Panc1 (cell line): ENCODE measurements around the gene SEC23A. TPM values are rescaled to one million over a fixed set of nuclear protein-coding genes. Genes with fewer than 3 reads are reported as not detected.
"Not testable (repeated sequence)": the region's sequence is repeated elsewhere in the genome, so short reads cannot be mapped to it uniquely, and the experiment has no call there.

Source experiments
- ATAC-seq: fragments of 200-7000 bp; cut with Tn5 transposase; 2 replicates; pipeline ENCODE4 v1.9.1; 2020; ENCODE audit warnings: mild to moderate bottlenecking, moderate library complexity
- BruUV-seq: library from RNA; stranded (reverse); fragments of 400-500 nt; replicated peaks from 2 replicates; lab custom pipeline; 2021; lab: Mats Ljungman, UMichigan
- CTCF ChIA-PET: fragments of 300-600 bp; sonication (Branson Sonifier 250); formaldehyde crosslinking; loops from one replicate; lab custom pipeline; 2022; ENCODE audit warnings: antibody characterized with exemption; lab: Charles Lee
- POLR2A ChIA-PET: fragments of 300-600 bp; sonication (Branson Sonifier 250); formaldehyde crosslinking; loops from one replicate; lab custom pipeline; 2022; ENCODE audit warnings: antibody characterized with exemption; lab: Charles Lee
- DNase-seq: peaks from one replicate; pipeline ENCODE4 v3.0.0-alpha.2; 2010; ENCODE audit warnings: low read depth, low spot score
- H3K27ac ChIP-seq: 2 replicates; pipeline ENCODE4 v1.5.1; 2011; ENCODE audit warnings: mild to moderate bottlenecking, low read length, inconsistent platforms
- H3K27me3 ChIP-seq: fragments of 200-500 bp; sonication (Bioruptor generic); 2 replicates; pipeline ENCODE4 v1.6.0; 2014; ENCODE audit warnings: low read length, inconsistent platforms; ENCODE audit not compliant: control insufficient read depth, insufficient read depth
- H3K36me3 ChIP-seq: fragments of 200-500 bp; sonication (Bioruptor generic); 2 replicates; pipeline ENCODE4 v1.5.1; 2014; ENCODE audit warnings: inconsistent platforms, mild to moderate bottlenecking, low read length, moderate library complexity; ENCODE audit not compliant: control insufficient read depth, insufficient read depth
- H3K4me1 ChIP-seq: 2 replicates; pipeline ENCODE4 v1.5.1; 2011; ENCODE audit warnings: inconsistent platforms, mild to moderate bottlenecking, low read length, moderate library complexity; ENCODE audit not compliant: control insufficient read depth, insufficient read depth
- H3K4me3 ChIP-seq, 2 experiments: 2 replicates each; pipeline ENCODE4 v1.5.1; 2011 to 2012; ENCODE audit warnings: low read depth in 2 of 2, low read length in 2 of 2, mild to moderate bottlenecking in 2 of 2, inconsistent platforms in 1 of 2, moderate library complexity in 1 of 2
- H3K9me3 ChIP-seq: fragments of 200-500 bp; sonication (Bioruptor generic); 2 replicates; pipeline ENCODE4 v1.5.1; 2014; ENCODE audit warnings: low read depth, mild to moderate bottlenecking, inconsistent platforms, low read length, moderate library complexity; ENCODE audit not compliant: control insufficient read depth, insufficient read depth
- POLR2AphosphoS5 ChIP-seq: IDR thresholded peaks from 2 replicates; pipeline ENCODE4 v1.6.1; 2012; ENCODE audit warnings: mild to moderate bottlenecking, low read depth, low read length, moderate library complexity
- SIN3A ChIP-seq: IDR thresholded peaks from 2 replicates; pipeline ENCODE4 v1.6.1; 2012; ENCODE audit warnings: low read depth, mild to moderate bottlenecking, low read length, moderate library complexity, borderline replicate concordance; ENCODE audit not compliant: insufficient read depth
- TCF7L2 ChIP-seq: IDR thresholded peaks from 2 replicates; pipeline ENCODE4 v1.6.1; 2011; ENCODE audit warnings: mild to moderate bottlenecking, low read depth, low read length, inconsistent platforms
- in situ Hi-C: cut with HindIII; loops from 2 replicates; pipeline ENCODE4 v1.10.0; 2016; ENCODE audit warnings: low sequenced_read_pairs, low pct_unique_long_range_greater_than_20kb
- intact Hi-C: fragments of 100-400 bp; cut with micrococcal nuclease; formaldehyde crosslinking; loops from one replicate; pipeline ENCODE4 v1.10.0; 2022; ENCODE audit not compliant: unreplicated experiment
- total RNA-seq: library from RNA; stranded (reverse); gene quantifications from one replicate; pipeline ENCODE4 v1.2.1, GENCODE V29; 2021; ENCODE audit not compliant: unreplicated experiment
- TF ChIP-seq, protein P1 (sequence below), 2 experiments: IDR thresholded peaks; 2 replicates each; pipeline ENCODE4 v1.6.1; 2011 to 2012; ENCODE audit warnings: low read depth in 2 of 2, control low read depth in 1 of 2, low read length in 1 of 2, mild to moderate bottlenecking in 1 of 2, moderate library complexity in 1 of 2; ENCODE audit not compliant: insufficient read depth in 1 of 2
- TF ChIP-seq, protein P2 (sequence below): fragments of 450-650 bp; IDR thresholded peaks from 2 replicates; pipeline ENCODE4 v1.5.1; 2017; ENCODE audit warnings: mild to moderate bottlenecking

SEC23A gene
- total RNA-seq, 1 experiment from 2014 or later: 76.7 TPM

DNA sequence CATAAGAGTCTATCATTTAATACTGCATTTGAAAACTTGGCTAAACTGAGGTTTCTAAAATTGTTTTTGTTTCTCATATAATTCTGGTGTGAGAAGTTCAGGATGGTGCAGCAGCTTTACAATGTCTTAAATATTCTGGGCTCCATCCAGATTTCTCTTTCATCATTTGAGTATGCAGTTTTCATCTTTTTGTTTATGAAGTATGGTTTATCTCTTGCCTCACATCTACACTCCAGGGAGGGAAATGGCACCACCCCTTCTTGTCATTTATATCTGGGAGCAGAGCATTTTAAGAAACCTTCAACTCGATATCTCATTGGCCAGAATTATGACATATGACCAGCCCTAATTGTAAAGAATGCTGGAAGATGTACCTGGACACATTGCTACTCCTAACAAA is 35.4 kb upstream of the SEC23A start:
- intact Hi-C loops (no loop called here), in situ Hi-C loops (no loop called here)
- Histone ChIP-seq H3K27me3 (no peaks in the 10 kb centered on the region), H3K4me3 (no peak overlapping the region), H3K27ac (no peak overlapping the region), H3K9me3 (no peaks in the 10 kb centered on the region), H3K36me3 (peaks cover 9% of the 10 kb centered on the region; the same call in 1 of the 2 replicates), H3K4me1 (no peaks in the 10 kb centered on the region)
- ATAC-seq (no peak), DNase-seq (no peak)
- TF ChIP-seq TCF7L2 (no peak), SIN3A (no peak), POLR2AphosphoS5 (no peak)
- TF ChIP-seq, protein P1, sequence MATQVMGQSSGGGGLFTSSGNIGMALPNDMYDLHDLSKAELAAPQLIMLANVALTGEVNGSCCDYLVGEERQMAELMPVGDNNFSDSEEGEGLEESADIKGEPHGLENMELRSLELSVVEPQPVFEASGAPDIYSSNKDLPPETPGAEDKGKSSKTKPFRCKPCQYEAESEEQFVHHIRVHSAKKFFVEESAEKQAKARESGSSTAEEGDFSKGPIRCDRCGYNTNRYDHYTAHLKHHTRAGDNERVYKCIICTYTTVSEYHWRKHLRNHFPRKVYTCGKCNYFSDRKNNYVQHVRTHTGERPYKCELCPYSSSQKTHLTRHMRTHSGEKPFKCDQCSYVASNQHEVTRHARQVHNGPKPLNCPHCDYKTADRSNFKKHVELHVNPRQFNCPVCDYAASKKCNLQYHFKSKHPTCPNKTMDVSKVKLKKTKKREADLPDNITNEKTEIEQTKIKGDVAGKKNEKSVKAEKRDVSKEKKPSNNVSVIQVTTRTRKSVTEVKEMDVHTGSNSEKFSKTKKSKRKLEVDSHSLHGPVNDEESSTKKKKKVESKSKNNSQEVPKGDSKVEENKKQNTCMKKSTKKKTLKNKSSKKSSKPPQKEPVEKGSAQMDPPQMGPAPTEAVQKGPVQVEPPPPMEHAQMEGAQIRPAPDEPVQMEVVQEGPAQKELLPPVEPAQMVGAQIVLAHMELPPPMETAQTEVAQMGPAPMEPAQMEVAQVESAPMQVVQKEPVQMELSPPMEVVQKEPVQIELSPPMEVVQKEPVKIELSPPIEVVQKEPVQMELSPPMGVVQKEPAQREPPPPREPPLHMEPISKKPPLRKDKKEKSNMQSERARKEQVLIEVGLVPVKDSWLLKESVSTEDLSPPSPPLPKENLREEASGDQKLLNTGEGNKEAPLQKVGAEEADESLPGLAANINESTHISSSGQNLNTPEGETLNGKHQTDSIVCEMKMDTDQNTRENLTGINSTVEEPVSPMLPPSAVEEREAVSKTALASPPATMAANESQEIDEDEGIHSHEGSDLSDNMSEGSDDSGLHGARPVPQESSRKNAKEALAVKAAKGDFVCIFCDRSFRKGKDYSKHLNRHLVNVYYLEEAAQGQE (IDR thresholded peaks at IDR 0.05; ENCODE audit: insufficient read depth in 1 of 2, low read depth in 2 of 2, low read length in 1 of 2): no peak
- TF ChIP-seq, protein P2, sequence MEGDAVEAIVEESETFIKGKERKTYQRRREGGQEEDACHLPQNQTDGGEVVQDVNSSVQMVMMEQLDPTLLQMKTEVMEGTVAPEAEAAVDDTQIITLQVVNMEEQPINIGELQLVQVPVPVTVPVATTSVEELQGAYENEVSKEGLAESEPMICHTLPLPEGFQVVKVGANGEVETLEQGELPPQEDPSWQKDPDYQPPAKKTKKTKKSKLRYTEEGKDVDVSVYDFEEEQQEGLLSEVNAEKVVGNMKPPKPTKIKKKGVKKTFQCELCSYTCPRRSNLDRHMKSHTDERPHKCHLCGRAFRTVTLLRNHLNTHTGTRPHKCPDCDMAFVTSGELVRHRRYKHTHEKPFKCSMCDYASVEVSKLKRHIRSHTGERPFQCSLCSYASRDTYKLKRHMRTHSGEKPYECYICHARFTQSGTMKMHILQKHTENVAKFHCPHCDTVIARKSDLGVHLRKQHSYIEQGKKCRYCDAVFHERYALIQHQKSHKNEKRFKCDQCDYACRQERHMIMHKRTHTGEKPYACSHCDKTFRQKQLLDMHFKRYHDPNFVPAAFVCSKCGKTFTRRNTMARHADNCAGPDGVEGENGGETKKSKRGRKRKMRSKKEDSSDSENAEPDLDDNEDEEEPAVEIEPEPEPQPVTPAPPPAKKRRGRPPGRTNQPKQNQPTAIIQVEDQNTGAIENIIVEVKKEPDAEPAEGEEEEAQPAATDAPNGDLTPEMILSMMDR: no peak
- ChIA-PET POLR2A (no interaction called here), CTCF (no interaction called here)
- no TSS peak for BruUV-seq

DNA sequence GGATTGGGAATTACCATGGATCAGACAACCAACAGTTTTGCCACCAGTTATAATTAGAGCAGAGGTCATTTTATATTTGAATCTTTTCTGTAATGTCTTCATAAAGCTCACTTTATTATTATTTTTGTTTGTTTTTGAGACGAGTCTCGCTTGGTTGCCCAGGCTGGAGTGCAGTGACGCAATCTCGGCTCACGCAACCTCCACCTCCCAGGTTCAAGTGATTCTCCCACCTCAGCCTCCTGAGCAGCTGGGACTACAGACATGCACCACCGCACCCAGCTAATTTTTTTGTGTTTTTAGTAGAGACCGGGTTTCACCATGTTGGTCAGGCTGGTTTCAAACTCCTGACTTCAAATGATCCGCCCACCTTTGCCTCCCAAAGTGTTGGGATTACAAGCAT is 34.8 kb upstream of the SEC23A start:
- H3K27ac ChIP-seq, intact Hi-C loops, H3K9me3 ChIP-seq, CTCF ChIA-PET, in situ Hi-C loops, ATAC-seq, H3K4me1 ChIP-seq, BruUV-seq, H3K4me3 ChIP-seq, H3K27me3 ChIP-seq, H3K36me3 ChIP-seq, DNase-seq, POLR2A ChIA-PET: not testable (repeated sequence)

DNA sequence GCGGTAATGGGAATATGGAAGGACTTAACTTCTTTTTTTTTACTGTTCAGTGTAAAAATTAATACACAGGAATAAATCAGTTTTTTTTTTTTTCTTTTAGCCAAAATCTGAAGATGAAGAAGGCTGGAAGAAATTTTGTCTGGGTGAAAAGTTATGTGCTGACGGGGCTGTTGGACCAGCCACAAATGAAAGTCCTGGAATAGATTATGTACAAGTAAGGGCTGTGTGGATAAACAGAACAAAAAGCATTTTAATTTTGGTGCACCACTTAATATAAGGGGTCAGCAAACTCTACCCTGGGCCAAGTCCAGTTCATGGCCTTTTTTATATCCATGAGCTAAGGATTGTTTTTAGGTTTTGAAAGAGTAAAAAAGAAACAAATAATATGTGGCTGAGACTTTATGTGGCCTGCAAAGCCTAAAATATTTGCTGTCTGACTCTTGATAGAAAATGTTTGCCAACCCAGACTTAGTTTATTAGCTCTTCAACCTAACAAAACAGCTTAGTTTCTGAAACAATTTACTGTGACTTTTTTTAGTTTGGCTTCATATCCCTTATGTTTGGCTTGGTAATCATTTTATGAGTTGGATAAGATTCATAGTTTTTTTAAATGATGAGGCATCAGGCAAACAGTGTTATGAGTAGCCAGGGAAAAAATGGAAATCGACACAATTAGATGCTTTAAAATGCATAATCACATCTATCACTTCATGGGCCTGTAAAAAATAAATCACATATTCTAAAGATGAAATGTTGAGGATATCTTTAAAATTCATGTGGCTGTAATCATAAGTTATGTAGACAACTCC is 19.5 kb upstream of the SEC23A start:
- ChIA-PET CTCF (no interaction called here), POLR2A (no interaction called here)
- Histone ChIP-seq H3K9me3 (no peaks in the 10 kb centered on the region), H3K4me1 (no peaks in the 10 kb centered on the region), H3K36me3 (peaks cover 18% of the 10 kb centered on the region), H3K27me3 (no peaks in the 10 kb centered on the region), H3K4me3 (no peak overlapping the region), H3K27ac (no peak overlapping the region)
- in situ Hi-C loops: no loop called here
- no peak for TF ChIP-seq SIN3A
- intact Hi-C loops: no loop called here
- DNase-seq (no peak), ATAC-seq (no peak)
- BruUV-seq: no TSS peak
